ENCODE results near the gene CC2D1A. TPM values are rescaled to one million over a fixed set of nuclear protein-coding genes. Genes with fewer than 3 reads are reported as not detected.

The CC2D1A gene
- total and polyA plus RNA-seq, 2 donors (not counting 1 experiment from before 2014, with no cell fraction given) = 34.3 to 47.2 TPM

- TF ChIP-seq, protein P1, sequence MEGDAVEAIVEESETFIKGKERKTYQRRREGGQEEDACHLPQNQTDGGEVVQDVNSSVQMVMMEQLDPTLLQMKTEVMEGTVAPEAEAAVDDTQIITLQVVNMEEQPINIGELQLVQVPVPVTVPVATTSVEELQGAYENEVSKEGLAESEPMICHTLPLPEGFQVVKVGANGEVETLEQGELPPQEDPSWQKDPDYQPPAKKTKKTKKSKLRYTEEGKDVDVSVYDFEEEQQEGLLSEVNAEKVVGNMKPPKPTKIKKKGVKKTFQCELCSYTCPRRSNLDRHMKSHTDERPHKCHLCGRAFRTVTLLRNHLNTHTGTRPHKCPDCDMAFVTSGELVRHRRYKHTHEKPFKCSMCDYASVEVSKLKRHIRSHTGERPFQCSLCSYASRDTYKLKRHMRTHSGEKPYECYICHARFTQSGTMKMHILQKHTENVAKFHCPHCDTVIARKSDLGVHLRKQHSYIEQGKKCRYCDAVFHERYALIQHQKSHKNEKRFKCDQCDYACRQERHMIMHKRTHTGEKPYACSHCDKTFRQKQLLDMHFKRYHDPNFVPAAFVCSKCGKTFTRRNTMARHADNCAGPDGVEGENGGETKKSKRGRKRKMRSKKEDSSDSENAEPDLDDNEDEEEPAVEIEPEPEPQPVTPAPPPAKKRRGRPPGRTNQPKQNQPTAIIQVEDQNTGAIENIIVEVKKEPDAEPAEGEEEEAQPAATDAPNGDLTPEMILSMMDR (IDR thresholded peaks at IDR 0.05) = no peak
- no peak for TF ChIP-seq EZH2 (IDR thresholded peaks at IDR 0.05; ENCODE audit: borderline replicate concordance, insufficient read depth, low read depth, low read length, poor library complexity, severe bottlenecking)
- Histone ChIP-seq H3K4me2 (replicated peaks; ENCODE audit: low read depth, low read length, poor library complexity, severe bottlenecking) (peak overlapping the region; percentile 94), H4K20me1 (ENCODE audit: control insufficient read depth, insufficient read depth, low read length, poor library complexity, severe bottlenecking) (no peaks in the 10 kb centered on the region), H3K36me3 (replicated peaks in 1 of 2; ENCODE audit: control extremely low read depth in 1 of 2, control insufficient read depth in 1 of 2, extremely low read depth in 1 of 2, insufficient read depth in 2 of 2, low read length in 1 of 2) (no peaks in the 10 kb centered on the region), H2AFZ (ENCODE audit: insufficient read depth, low read depth, low read length, poor library complexity, severe bottlenecking) (no peak overlapping the region), H3K27ac (ENCODE audit: low read length in 2 of 2) (no peak overlapping the region), H3K4me3 (ENCODE audit: control extremely low read depth in 1 of 5, extremely low read depth in 1 of 5, insufficient read depth in 1 of 5, low read depth in 2 of 5, low read length in 4 of 5) (peak overlapping the region in 1 of 5 experiments; percentile 67), H3K9me3 (ENCODE audit: control extremely low read depth in 1 of 3, control insufficient read depth in 2 of 3, insufficient read depth in 1 of 3, low read length in 2 of 3) (peaks cover 0 to 7% (median 0%) of the 10 kb centered on the region in 3 donors), H3K4me1 (ENCODE audit: control insufficient read depth in 2 of 2, insufficient read depth in 2 of 2, low read length in 2 of 2) (peaks cover 21 to 22% of the 10 kb centered on the region in 2 donors), H3K9ac (ENCODE audit: low read length) (peak overlapping the region; percentile 60), H3K79me2 (ENCODE audit: control insufficient read depth, insufficient read depth, low read length) (no peaks in the 10 kb centered on the region), H3K27me3 (replicated peaks in 1 of 4; ENCODE audit: control extremely low read depth in 1 of 4, control insufficient read depth in 3 of 4, insufficient read depth in 4 of 4, low read length in 3 of 4) (peaks cover 0 to 66% (median 20%) of the 10 kb centered on the region in 4 experiments)
- H3K9me3 Mint-ChIP-seq (ENCODE audit: insufficient read depth) = no peaks in the 10 kb centered on the region
- no peak for ATAC-seq (ENCODE audit: low read depth)
- peak; percentile 35 for DNase-seq
- peak overlapping the region; percentile 78 for H3K4me3 Mint-ChIP-seq
- ChIA-PET CTCF (interaction anchor here (0.6 to 0.8 kb wide), 2 partner anchors 92 to 267 kb away, joined by 3 to 4 read pairs; partner anchors contain the start of gene C19orf53), POLR2A (no interaction called here)
- intact Hi-C loops (cut with micrococcal nuclease) = no loop called here
- H3K27ac Mint-ChIP-seq = no peak overlapping the region
- H3K27me3 Mint-ChIP-seq = peaks cover 49% of the 10 kb centered on the region
- WGBS (ENCODE audit: insufficient coverage) = 68% methylated on average over 11 of the region's 15 CpGs
- H3K4me1 Mint-ChIP-seq = peaks cover 22% of the 10 kb centered on the region
These were observed 39.4 kb upstream of the CC2D1A start for GRCh38 chr19:13866463-13867046.

DNA sequence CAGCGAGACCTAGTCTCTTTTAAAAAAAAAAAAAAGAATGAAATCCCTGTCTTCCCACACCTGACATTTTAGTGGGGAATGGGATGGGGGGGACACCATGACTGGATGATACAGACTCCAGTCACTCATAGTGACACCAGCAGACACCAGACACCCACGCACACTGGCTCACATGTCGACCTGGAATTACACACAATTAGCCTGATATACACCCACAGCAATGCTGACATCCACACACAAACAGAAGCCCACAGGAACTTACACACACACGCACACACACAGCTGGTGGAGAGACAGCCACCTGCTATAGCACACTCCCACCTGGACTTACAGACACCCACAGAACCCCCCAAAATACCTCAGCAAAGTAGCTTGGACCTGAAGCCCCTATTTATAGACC, 37.3 kb upstream of the CC2D1A start:
- Histone ChIP-seq H3K9ac (ENCODE audit: low read length) (no peak overlapping the region), H3K4me3 (ENCODE audit: control extremely low read depth in 1 of 5, extremely low read depth in 1 of 5, insufficient read depth in 1 of 5, low read depth in 2 of 5, low read length in 4 of 5) (no peak overlapping the region), H4K20me1 (ENCODE audit: control insufficient read depth, insufficient read depth, low read length, poor library complexity, severe bottlenecking) (no peaks in the 10 kb centered on the region), H3K27ac (ENCODE audit: low read length in 2 of 2) (no peak overlapping the region), H3K4me1 (ENCODE audit: control insufficient read depth in 2 of 2, insufficient read depth in 2 of 2, low read length in 2 of 2) (peaks cover 27 to 29% of the 10 kb centered on the region in 2 donors), H3K9me3 (ENCODE audit: control extremely low read depth in 1 of 3, control insufficient read depth in 2 of 3, insufficient read depth in 1 of 3, low read length in 2 of 3) (peaks cover 0 to 12% (median 0%) of the 10 kb centered on the region in 3 donors), H3K27me3 (replicated peaks in 1 of 4; ENCODE audit: control extremely low read depth in 1 of 4, control insufficient read depth in 3 of 4, insufficient read depth in 4 of 4, low read length in 3 of 4) (peaks cover 0 to 76% (median 18%) of the 10 kb centered on the region in 4 experiments), H3K4me2 (replicated peaks; ENCODE audit: low read depth, low read length, poor library complexity, severe bottlenecking) (no peak overlapping the region), H3K36me3 (replicated peaks in 1 of 2; ENCODE audit: control extremely low read depth in 1 of 2, control insufficient read depth in 1 of 2, extremely low read depth in 1 of 2, insufficient read depth in 2 of 2, low read length in 1 of 2) (no peaks in the 10 kb centered on the region), H3K79me2 (ENCODE audit: control insufficient read depth, insufficient read depth, low read length) (no peaks in the 10 kb centered on the region), H2AFZ (ENCODE audit: insufficient read depth, low read depth, low read length, poor library complexity, severe bottlenecking) (no peak overlapping the region)
- Mint-ChIP-seq H3K9me3 (ENCODE audit: insufficient read depth) (no peaks in the 10 kb centered on the region), H3K4me3 (no peak overlapping the region), H3K27ac (no peak overlapping the region), H3K27me3 (peaks cover 50% of the 10 kb centered on the region), H3K4me1 (peaks cover 23% of the 10 kb centered on the region)
- ChIA-PET CTCF (interaction anchor here (1.4 kb wide), 1 partner anchor 204 kb away, joined by 3 read pairs; the partner anchor contains the start of gene MISP3), POLR2A (no interaction called here)
- no peak for ATAC-seq (ENCODE audit: low read depth)
- TF ChIP-seq, protein P1 (IDR thresholded peaks at IDR 0.05) = no peak
- TF ChIP-seq EZH2 (IDR thresholded peaks at IDR 0.05; ENCODE audit: borderline replicate concordance, insufficient read depth, low read depth, low read length, poor library complexity, severe bottlenecking) = no peak
- 71% methylated on average over 1 of the region's 4 CpGs for WGBS (ENCODE audit: insufficient coverage)
- intact Hi-C loops (cut with micrococcal nuclease) = no loop called here
- no peak for DNase-seq

Data from B cell (primary cell).